ENCODE measurements around the gene CYP3A7. TPM values are rescaled to one million over a fixed set of nuclear protein-coding genes. Genes with fewer than 3 reads are reported as not detected.

CYP3A7 gene
- total RNA-seq (2022) (not detected in 2 replicates), Bru-seq, nascent RNA (percentile 14 among the genes with signal in this experiment), BruChase-seq, experiment 1, labeled RNA remaining after a 2-hour chase (percentile 22 among the genes with signal in this experiment), BruChase-seq, experiment 2, labeled RNA remaining after a 6-hour chase (percentile 29 among the genes with signal in this experiment)
- long read RNA-seq, partial matches to known transcripts = 0 of 1 reads
- long read RNA-seq, other reads (novel, unspliced or antisense) = 1 of 1 reads

DNA sequence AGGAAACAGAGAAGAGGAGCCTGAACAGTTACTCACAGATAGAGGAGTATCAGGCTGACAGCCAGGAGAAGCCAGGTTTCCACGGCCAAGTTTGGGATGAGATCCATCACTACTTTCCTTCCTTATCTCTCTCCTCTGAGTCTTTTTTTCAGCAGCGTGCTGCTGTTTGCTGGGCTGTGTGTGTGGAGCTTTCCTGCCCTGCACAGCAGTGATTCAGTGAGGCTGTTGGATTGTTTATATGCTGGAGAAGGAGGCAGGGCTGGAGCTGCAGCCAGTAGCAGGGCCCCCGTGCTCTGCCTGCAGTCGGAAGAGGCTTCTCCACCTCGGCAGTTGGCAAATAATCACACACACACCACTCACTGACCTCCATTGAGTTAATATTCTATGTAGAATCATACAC lies at the start of gene CYP3A7:
CYP3A7 (minus strand) TSS at position 210 of the 400 bp plus-strand sequence; CDS start at position 107, 103 bp downstream.
- no peaks in the 10 kb centered on the region for H3K4me1 Mint-ChIP-seq (ENCODE audit: low read depth, unreplicated experiment)
- H3K4me3 Mint-ChIP-seq (ENCODE audit: unreplicated experiment) = no peak within 1 kb of the TSS
- BruUV-seq (replicated peaks) = no TSS peak
- CTCF ChIA-PET = no interaction called here
- Histone ChIP-seq H3K4me3 (ENCODE audit: low read depth, low read length) (no peak within 1 kb of the TSS), H3K36me3 (ENCODE audit: control insufficient read depth, insufficient read depth, low read length) (no peaks in the 10 kb centered on the region), H3K9me3 (no peaks in the 10 kb centered on the region), H3K27me3 (replicated peaks; ENCODE audit: control insufficient read depth, insufficient read depth, low read length) (no peaks in the 10 kb centered on the region), H3K4me1 (peaks cover 4% of the 10 kb centered on the region)
- no peaks in the 10 kb centered on the region for H3K9me3 Mint-ChIP-seq (ENCODE audit: unreplicated experiment)
- no peaks in the 10 kb centered on the region for H3K36me3 Mint-ChIP-seq (ENCODE audit: insufficient read depth, unreplicated experiment)
- peaks cover 4% of the 10 kb centered on the region for H3K27me3 Mint-ChIP-seq (ENCODE audit: insufficient read depth, unreplicated experiment)
- no peak within 1 kb of the TSS for H3K27ac Mint-ChIP-seq (ENCODE audit: unreplicated experiment)
- POLR2A ChIA-PET = no interaction called here
- intact Hi-C loops (cut with micrococcal nuclease; ENCODE audit: unreplicated experiment) = loop anchor here (5.0 kb wide), 1 partner anchor 103 kb away; no protein-coding TSS in a partner anchor
- DNase-seq = no peak
- TF ChIP-seq, protein P1, sequence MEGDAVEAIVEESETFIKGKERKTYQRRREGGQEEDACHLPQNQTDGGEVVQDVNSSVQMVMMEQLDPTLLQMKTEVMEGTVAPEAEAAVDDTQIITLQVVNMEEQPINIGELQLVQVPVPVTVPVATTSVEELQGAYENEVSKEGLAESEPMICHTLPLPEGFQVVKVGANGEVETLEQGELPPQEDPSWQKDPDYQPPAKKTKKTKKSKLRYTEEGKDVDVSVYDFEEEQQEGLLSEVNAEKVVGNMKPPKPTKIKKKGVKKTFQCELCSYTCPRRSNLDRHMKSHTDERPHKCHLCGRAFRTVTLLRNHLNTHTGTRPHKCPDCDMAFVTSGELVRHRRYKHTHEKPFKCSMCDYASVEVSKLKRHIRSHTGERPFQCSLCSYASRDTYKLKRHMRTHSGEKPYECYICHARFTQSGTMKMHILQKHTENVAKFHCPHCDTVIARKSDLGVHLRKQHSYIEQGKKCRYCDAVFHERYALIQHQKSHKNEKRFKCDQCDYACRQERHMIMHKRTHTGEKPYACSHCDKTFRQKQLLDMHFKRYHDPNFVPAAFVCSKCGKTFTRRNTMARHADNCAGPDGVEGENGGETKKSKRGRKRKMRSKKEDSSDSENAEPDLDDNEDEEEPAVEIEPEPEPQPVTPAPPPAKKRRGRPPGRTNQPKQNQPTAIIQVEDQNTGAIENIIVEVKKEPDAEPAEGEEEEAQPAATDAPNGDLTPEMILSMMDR (IDR thresholded peaks at IDR 0.05; ENCODE audit: insufficient read depth in 1 of 2, low read depth in 1 of 2, low read length in 1 of 2, severe bottlenecking in 1 of 2, unreplicated experiment in 1 of 2) = no peak

GRCh38 chr7:99784007-99784406 lies 49.0 kb upstream of the CYP3A7 start, which contains the start of gene CYP3A4:
Gene CYP3A4, minus strand, starts transcription at chr7:99784184. Its CDS starts 103 bp downstream, at chr7:99784081.
- ChIA-PET CTCF (no interaction called here), POLR2A (no interaction called here)
- DNase-seq = no peak
- intact Hi-C loops (cut with micrococcal nuclease; ENCODE audit: unreplicated experiment) = no loop called here
- H3K27me3 Mint-ChIP-seq (ENCODE audit: insufficient read depth, unreplicated experiment) = peaks cover 3% of the 10 kb centered on the region
- TF ChIP-seq, protein P1 (IDR thresholded peaks at IDR 0.05; ENCODE audit: insufficient read depth in 1 of 2, low read depth in 1 of 2, low read length in 1 of 2, severe bottlenecking in 1 of 2, unreplicated experiment in 1 of 2) = no peak
- H3K27ac Mint-ChIP-seq (ENCODE audit: unreplicated experiment) = no peak within 1 kb of the TSS
- Histone ChIP-seq H3K36me3 (ENCODE audit: control insufficient read depth, insufficient read depth, low read length) (no peaks in the 10 kb centered on the region), H3K9me3 (no peaks in the 10 kb centered on the region), H3K4me1 (no peaks in the 10 kb centered on the region), H3K4me3 (ENCODE audit: low read depth, low read length) (no peak within 1 kb of the TSS), H3K27me3 (replicated peaks; ENCODE audit: control insufficient read depth, insufficient read depth, low read length) (no peaks in the 10 kb centered on the region)
- no TSS peak for BruUV-seq (replicated peaks)
- H3K4me1 Mint-ChIP-seq (ENCODE audit: low read depth, unreplicated experiment) = no peaks in the 10 kb centered on the region
- no peaks in the 10 kb centered on the region for H3K36me3 Mint-ChIP-seq (ENCODE audit: insufficient read depth, unreplicated experiment)
- H3K9me3 Mint-ChIP-seq (ENCODE audit: unreplicated experiment) = no peaks in the 10 kb centered on the region
- no peak within 1 kb of the TSS for H3K4me3 Mint-ChIP-seq (ENCODE audit: unreplicated experiment)

DNA sequence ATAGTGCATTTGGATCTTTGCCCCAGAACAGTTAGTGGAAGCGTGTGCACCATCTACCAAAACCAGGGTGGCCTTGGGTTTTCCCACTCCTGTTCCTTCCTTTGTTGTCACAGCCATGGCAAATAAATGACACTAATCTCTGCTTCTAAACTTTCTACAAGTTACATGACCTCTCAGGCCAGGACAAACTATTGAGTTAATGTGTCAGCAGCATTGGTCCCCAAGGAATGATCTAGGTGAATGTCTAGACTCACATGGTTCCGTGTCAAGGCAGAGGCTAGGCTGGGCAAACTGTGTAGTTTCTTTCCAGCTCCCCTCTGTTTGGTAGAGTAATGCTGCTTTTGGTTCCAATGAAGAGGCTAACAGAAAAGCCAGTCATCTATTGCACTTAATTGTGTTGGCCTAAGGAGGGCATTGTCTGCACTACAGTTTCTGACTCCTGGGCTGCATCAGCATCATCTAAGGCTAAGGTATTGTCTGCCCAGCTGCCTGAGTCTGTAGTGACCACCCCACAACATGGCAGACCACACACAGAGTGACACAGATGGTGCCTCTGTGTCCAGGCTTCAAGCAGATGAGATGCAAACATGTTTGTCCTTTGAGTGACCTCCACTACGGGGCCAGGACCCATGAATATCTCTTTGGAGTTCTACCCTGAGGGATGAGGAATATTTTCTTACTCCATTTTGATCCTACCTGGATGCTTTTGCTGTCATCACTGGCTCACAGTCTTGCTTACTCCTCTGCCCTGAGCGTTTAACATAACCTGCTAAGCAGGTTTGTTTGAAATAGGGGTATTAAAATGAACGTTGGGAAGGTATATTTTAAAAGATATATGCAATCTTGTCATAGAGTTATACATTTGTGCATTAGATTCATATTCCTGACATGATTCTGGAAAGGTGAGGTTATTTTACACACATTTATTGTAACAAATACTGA lies 47.3 kb upstream of the CYP3A7 start:
- no peaks in the 10 kb centered on the region for H3K9me3 Mint-ChIP-seq (ENCODE audit: unreplicated experiment)
- Histone ChIP-seq H3K36me3 (ENCODE audit: control insufficient read depth, insufficient read depth, low read length) (no peaks in the 10 kb centered on the region), H3K27me3 (replicated peaks; ENCODE audit: control insufficient read depth, insufficient read depth, low read length) (no peaks in the 10 kb centered on the region), H3K4me3 (ENCODE audit: low read depth, low read length) (no peak overlapping the region), H3K4me1 (no peaks in the 10 kb centered on the region), H3K9me3 (no peaks in the 10 kb centered on the region)
- intact Hi-C loops (cut with micrococcal nuclease; ENCODE audit: unreplicated experiment) = no loop called here
- no peaks in the 10 kb centered on the region for H3K36me3 Mint-ChIP-seq (ENCODE audit: insufficient read depth, unreplicated experiment)
- no peaks in the 10 kb centered on the region for H3K4me1 Mint-ChIP-seq (ENCODE audit: low read depth, unreplicated experiment)
- DNase-seq = no peak
- H3K4me3 Mint-ChIP-seq (ENCODE audit: unreplicated experiment) = no peak overlapping the region
- CTCF ChIA-PET = no interaction called here
- no TSS peak for BruUV-seq (replicated peaks)
- POLR2A ChIA-PET = no interaction called here
- H3K27ac Mint-ChIP-seq (ENCODE audit: unreplicated experiment) = no peak overlapping the region
- TF ChIP-seq, protein P1 (IDR thresholded peaks at IDR 0.05; ENCODE audit: insufficient read depth in 1 of 2, low read depth in 1 of 2, low read length in 1 of 2, severe bottlenecking in 1 of 2, unreplicated experiment in 1 of 2) = no peak
- H3K27me3 Mint-ChIP-seq (ENCODE audit: insufficient read depth, unreplicated experiment) = peaks cover 3% of the 10 kb centered on the region

All from Caco-2 (cell line).